Tibial nerve (tissue), 3 donors: Measurements from ENCODE around the gene LMOD2.

Source experiments
- CTCF ChIP-seq, 5 experiments: fragments of 200-600 bp in 3 of 5; fragments of 450-650 bp in 2 of 5; sonication (generic) in 3 of 5; IDR thresholded peaks; one replicate each; pipeline ENCODE4 v1.5.1; 2016 to 2019; ENCODE audit warnings: antibody characterized with exemption in 5 of 5, mild to moderate bottlenecking in 3 of 5, moderate library complexity in 2 of 5
- POLR2A ChIP-seq, 2 donors: fragments of 450-650 bp; IDR thresholded peaks; one replicate each; pipeline ENCODE4 v1.6.1; 2017; ENCODE audit warnings: antibody characterized with exemption in 2 of 2, mild to moderate bottlenecking in 2 of 2, moderate library complexity in 2 of 2

DNA sequence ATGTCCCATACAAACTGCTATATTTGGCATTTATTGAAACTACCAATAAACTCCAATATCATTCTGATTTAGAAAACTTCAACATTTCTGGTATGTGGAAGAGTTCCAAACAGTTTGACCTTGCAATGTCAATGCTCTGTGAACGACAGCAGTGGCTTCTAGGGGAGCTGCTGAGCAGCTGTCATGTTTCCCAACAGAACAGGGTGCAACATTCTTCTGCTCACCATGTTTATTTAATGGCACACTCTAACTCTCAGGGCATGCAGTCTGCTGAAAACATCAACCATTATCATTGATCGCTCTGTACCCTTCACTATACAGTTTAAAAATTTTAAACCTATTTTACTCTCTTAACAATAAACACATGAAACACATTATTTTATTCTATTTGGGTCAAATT, 25.9 kb downstream of the LMOD2 start:
- TF ChIP-seq CTCF (IDR thresholded peaks at IDR 0.05) (no peak), POLR2A (IDR thresholded peaks at IDR 0.05) (no peak)
